ENCODE results near the gene CEP76. TPM values are rescaled to one million over a fixed set of nuclear protein-coding genes. Genes with fewer than 3 reads are reported as not detected.

CEP76 gene
- total RNA-seq, 1 experiment from 2014 or later = 12.9 TPM

DNA sequence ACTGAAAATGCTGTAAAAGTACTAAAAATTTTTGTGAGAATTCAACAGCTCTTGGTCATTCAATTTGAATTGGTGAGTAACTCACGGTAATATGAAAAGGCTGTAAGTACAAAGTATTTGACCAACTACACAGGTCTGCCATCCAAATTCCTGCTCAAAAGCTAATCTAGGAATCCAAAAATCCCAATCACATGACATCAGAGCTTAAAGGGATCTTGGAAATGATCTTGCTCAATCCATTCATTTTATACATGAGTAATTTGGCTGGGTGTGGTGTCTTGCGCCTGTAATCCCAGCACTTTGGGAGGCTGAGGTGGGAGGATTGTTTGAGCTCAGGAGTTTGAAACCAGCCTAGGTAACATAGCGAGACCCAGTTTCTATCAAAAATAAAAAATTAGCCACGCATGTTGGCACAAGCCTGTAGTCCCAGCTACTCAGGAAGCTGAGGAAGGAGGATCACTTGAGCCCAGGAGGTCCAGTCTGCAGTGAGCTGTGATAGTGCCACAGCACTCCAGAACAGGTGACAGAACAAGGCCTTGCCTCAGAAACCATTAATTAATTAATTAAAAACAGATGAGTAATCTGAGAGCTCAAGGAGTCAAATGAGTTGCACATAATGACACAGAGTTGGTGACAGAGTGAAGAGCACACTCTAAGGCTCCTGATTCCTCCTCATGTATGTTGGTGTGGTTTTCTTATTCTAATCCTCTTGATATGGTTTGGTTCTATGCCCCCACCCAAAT lies 64.5 kb downstream of the CEP76 start:
- in situ Hi-C loops (cut with HindIII; ENCODE audit: low pct_unique_long_range_greater_than_20kb, low sequenced_read_pairs) (no loop called here), intact Hi-C loops (cut with micrococcal nuclease; ENCODE audit: unreplicated experiment) (no loop called here)
- no peak for DNase-seq (ENCODE audit: low read depth, low spot score)
- TF ChIP-seq, protein P1, sequence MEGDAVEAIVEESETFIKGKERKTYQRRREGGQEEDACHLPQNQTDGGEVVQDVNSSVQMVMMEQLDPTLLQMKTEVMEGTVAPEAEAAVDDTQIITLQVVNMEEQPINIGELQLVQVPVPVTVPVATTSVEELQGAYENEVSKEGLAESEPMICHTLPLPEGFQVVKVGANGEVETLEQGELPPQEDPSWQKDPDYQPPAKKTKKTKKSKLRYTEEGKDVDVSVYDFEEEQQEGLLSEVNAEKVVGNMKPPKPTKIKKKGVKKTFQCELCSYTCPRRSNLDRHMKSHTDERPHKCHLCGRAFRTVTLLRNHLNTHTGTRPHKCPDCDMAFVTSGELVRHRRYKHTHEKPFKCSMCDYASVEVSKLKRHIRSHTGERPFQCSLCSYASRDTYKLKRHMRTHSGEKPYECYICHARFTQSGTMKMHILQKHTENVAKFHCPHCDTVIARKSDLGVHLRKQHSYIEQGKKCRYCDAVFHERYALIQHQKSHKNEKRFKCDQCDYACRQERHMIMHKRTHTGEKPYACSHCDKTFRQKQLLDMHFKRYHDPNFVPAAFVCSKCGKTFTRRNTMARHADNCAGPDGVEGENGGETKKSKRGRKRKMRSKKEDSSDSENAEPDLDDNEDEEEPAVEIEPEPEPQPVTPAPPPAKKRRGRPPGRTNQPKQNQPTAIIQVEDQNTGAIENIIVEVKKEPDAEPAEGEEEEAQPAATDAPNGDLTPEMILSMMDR (IDR thresholded peaks at IDR 0.05) = no peak
- TF ChIP-seq, protein P2, sequence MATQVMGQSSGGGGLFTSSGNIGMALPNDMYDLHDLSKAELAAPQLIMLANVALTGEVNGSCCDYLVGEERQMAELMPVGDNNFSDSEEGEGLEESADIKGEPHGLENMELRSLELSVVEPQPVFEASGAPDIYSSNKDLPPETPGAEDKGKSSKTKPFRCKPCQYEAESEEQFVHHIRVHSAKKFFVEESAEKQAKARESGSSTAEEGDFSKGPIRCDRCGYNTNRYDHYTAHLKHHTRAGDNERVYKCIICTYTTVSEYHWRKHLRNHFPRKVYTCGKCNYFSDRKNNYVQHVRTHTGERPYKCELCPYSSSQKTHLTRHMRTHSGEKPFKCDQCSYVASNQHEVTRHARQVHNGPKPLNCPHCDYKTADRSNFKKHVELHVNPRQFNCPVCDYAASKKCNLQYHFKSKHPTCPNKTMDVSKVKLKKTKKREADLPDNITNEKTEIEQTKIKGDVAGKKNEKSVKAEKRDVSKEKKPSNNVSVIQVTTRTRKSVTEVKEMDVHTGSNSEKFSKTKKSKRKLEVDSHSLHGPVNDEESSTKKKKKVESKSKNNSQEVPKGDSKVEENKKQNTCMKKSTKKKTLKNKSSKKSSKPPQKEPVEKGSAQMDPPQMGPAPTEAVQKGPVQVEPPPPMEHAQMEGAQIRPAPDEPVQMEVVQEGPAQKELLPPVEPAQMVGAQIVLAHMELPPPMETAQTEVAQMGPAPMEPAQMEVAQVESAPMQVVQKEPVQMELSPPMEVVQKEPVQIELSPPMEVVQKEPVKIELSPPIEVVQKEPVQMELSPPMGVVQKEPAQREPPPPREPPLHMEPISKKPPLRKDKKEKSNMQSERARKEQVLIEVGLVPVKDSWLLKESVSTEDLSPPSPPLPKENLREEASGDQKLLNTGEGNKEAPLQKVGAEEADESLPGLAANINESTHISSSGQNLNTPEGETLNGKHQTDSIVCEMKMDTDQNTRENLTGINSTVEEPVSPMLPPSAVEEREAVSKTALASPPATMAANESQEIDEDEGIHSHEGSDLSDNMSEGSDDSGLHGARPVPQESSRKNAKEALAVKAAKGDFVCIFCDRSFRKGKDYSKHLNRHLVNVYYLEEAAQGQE (IDR thresholded peaks at IDR 0.05; ENCODE audit: insufficient read depth in 1 of 2, low read depth in 2 of 2, low read length in 1 of 2) = no peak
- TF ChIP-seq POLR2AphosphoS5 (IDR thresholded peaks at IDR 0.05; ENCODE audit: low read depth, low read length) (no peak), SIN3A (IDR thresholded peaks at IDR 0.05; ENCODE audit: borderline replicate concordance, insufficient read depth, low read depth, low read length) (no peak), TCF7L2 (IDR thresholded peaks at IDR 0.05; ENCODE audit: low read depth, low read length) (no peak)
- no peak overlapping the region for H3K4me3 ChIP-seq (ENCODE audit: low read depth in 2 of 2, low read length in 2 of 2)
- no peaks in the 10 kb centered on the region for H3K36me3 ChIP-seq (ENCODE audit: control insufficient read depth, insufficient read depth, low read length)
- POLR2A ChIA-PET = no interaction called here
- no peaks in the 10 kb centered on the region for H3K27me3 ChIP-seq (ENCODE audit: control insufficient read depth, insufficient read depth, low read length)
- H3K27ac ChIP-seq (ENCODE audit: low read length) = no peak overlapping the region
- H3K9me3 ChIP-seq (ENCODE audit: control insufficient read depth, insufficient read depth, low read depth, low read length) = no peaks in the 10 kb centered on the region
- ATAC-seq = no peak
- no TSS peak for BruUV-seq (replicated peaks)
- peaks cover 20% of the 10 kb centered on the region for H3K4me1 ChIP-seq (ENCODE audit: control insufficient read depth, insufficient read depth, low read length)
- CTCF ChIA-PET = no interaction called here

DNA sequence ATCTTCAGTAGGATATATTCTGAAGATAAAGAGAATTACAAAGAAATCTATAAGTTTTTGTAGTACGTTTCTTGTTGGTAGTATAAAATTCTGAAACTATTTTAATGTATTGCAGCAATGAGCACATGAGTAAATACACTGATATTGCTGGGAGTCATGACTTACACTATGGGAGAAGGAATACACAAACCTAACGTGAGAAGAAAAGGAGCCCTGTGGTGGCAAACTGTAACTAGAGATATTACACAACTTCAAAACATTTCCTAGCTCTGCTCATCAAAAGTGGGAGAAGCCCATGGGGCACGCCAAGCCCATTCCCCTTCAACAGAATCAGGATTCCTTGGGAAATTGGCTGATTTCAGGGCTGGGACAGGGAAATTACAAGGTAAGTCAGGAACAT lies 65.1 kb downstream of the CEP76 start:
- H3K27ac ChIP-seq (ENCODE audit: low read length) = no peak overlapping the region
- H3K9me3 ChIP-seq (ENCODE audit: control insufficient read depth, insufficient read depth, low read depth, low read length) = no peaks in the 10 kb centered on the region
- peaks cover 19% of the 10 kb centered on the region for H3K4me1 ChIP-seq (ENCODE audit: control insufficient read depth, insufficient read depth, low read length)
- H3K27me3 ChIP-seq (ENCODE audit: control insufficient read depth, insufficient read depth, low read length) = no peaks in the 10 kb centered on the region
- no peak overlapping the region for H3K4me3 ChIP-seq (ENCODE audit: low read depth in 2 of 2, low read length in 2 of 2)
- POLR2A ChIA-PET = interaction anchor here (0.7 kb wide), 1 partner anchor 36 kb away, joined by 6 read pairs; no protein-coding TSS in a partner anchor
- no peaks in the 10 kb centered on the region; the same call in 1 of the 2 replicates for H3K36me3 ChIP-seq (ENCODE audit: control insufficient read depth, insufficient read depth, low read length)
- no peak for DNase-seq (ENCODE audit: low read depth, low spot score)
- CTCF ChIA-PET = no interaction called here
- intact Hi-C loops (cut with micrococcal nuclease; ENCODE audit: unreplicated experiment) = no loop called here
- TF ChIP-seq POLR2AphosphoS5 (IDR thresholded peaks at IDR 0.05; ENCODE audit: low read depth, low read length) (no peak), TCF7L2 (IDR thresholded peaks at IDR 0.05; ENCODE audit: low read depth, low read length) (no peak), SIN3A (IDR thresholded peaks at IDR 0.05; ENCODE audit: borderline replicate concordance, insufficient read depth, low read depth, low read length) (no peak)
- TF ChIP-seq, protein P2 (IDR thresholded peaks at IDR 0.05; ENCODE audit: insufficient read depth in 1 of 2, low read depth in 2 of 2, low read length in 1 of 2) = no peak
- TF ChIP-seq, protein P1 (IDR thresholded peaks at IDR 0.05) = no peak
- no TSS peak for BruUV-seq (replicated peaks)
- no peak for ATAC-seq
- in situ Hi-C loops (cut with HindIII; ENCODE audit: low pct_unique_long_range_greater_than_20kb, low sequenced_read_pairs) = no loop called here
